ENCODE results near the gene CTCFL.

- no peak for TF ChIP-seq TEAD4 (IDR thresholded peaks at IDR 0.05)
- TF ChIP-seq CREB1 (IDR thresholded peaks at IDR 0.05; ENCODE audit: low read depth): no peak
- no peak for TF ChIP-seq MAX (IDR thresholded peaks at IDR 0.05)
Measured at GRCh38 chr20:57566399-57566798, 41.5 kb upstream of the CTCFL start.
